Coronary artery (tissue), 2 donors: ENCODE results near the gene MALL.
A peak's percentile ranks its signal among the peaks of the same experiment; 100 is the strongest.

Source experiments
- DNase-seq: peaks from one replicate; pipeline ENCODE4 v3.0.0-alpha.2; 2017; ENCODE audit warnings: low spot score
- H3K27ac ChIP-seq, 2 donors: fragments of 200-600 bp; sonication (generic); one replicate each; pipeline ENCODE4 v1.5.1; 2016 to 2019
- H3K4me3 ChIP-seq: fragments of 200-600 bp; sonication (generic); 2 replicates; pipeline ENCODE4 v1.5.1; 2016; ENCODE audit warnings: mild to moderate bottlenecking, moderate library complexity
- TF ChIP-seq, protein P1 (sequence below): fragments of 200-600 bp; sonication (generic); IDR thresholded peaks from one replicate; pipeline ENCODE4 v1.5.1; 2019; ENCODE audit warnings: antibody characterized with exemption

Gene MALL

DNA sequence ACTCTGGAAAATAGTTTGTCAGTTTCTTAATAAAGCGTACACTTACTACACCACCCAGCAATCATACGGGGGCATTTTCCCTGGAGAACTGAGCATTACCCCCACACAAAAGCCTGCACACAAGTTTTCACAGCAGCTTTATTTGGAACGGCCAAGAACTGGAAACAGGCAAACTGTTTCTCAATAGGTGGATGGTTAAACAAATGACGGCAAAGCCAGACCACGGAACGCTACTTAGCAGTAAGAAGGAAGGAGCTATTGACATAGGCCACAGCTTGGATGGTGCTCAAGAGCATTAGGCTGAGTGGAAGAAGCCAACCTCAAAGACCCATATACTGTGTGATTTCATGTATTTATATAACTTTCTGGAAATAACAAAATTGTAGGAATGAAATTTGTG lies 9.0 kb downstream of the MALL start:
- DNase-seq: no peak
- Histone ChIP-seq H3K4me3 (no peak overlapping the region), H3K27ac (no peak overlapping the region)
- TF ChIP-seq, protein P1, sequence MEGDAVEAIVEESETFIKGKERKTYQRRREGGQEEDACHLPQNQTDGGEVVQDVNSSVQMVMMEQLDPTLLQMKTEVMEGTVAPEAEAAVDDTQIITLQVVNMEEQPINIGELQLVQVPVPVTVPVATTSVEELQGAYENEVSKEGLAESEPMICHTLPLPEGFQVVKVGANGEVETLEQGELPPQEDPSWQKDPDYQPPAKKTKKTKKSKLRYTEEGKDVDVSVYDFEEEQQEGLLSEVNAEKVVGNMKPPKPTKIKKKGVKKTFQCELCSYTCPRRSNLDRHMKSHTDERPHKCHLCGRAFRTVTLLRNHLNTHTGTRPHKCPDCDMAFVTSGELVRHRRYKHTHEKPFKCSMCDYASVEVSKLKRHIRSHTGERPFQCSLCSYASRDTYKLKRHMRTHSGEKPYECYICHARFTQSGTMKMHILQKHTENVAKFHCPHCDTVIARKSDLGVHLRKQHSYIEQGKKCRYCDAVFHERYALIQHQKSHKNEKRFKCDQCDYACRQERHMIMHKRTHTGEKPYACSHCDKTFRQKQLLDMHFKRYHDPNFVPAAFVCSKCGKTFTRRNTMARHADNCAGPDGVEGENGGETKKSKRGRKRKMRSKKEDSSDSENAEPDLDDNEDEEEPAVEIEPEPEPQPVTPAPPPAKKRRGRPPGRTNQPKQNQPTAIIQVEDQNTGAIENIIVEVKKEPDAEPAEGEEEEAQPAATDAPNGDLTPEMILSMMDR: no peak

DNA sequence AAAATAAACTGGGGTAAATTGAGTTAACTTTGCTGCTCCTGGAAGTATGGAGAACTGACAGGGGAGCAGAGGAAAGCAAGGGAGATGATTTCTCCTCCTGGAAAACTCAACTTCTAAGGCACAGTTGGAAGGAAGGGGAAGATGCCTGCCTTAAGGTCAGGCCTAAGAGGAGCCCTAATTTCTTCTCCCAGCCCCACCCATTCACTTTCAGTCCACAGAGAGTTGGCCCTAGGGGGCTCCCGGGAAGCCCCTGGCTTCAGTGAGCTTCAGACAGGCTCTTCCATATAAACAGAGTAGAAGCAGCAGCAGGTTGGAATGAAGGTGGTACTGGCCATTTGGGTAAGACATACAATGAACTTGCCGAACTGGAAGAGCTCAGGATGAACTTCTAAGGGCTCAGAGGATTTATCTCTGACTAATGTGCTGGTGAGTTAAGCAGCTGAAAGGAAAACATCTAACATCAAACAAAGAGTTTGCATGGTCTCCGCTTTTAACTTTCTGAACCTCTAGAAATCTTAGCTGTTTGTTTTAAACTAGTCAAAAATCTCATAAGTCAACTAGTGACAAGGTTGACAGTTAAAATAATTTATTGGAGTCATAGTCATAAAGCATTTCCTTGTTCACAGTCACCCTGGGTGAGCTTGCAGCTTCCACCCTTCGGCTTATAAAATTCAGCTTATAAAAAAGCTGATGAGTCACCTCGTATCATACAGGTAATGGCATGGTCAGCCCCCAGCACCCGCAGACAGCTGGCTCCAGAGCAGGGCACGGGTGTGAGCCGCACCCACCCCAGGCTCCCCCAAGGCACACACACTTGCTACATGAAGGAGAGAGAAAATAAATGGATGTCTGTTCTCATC lies 9.8 kb downstream of the MALL start:
- TF ChIP-seq, protein P1: no peak
- H3K4me3 ChIP-seq: no peak overlapping the region
- no peak for DNase-seq
- H3K27ac ChIP-seq: peak overlapping the region in 1 of 2 donors; percentile 9

DNA sequence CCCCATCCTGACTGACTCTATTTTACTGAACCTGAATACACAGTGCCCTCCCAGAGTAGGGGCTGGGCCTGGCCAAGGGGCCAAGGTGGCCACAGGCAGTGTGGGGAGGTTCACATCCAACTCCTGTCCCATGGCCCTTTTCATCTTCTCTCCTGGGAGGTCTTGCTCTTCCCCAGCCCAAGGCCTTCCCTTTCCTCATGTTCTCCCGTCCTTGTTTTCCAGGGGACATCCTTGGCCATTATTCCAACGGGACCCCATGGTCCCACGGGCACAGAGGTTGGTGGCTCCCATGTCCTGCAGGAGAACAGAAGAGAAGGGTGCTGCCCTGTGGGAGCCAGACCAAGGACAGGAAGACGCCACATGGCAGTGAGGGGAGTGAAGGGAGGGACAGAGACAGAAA lies 10.4 kb downstream of the MALL start:
- no peak overlapping the region for H3K27ac ChIP-seq
- no peak overlapping the region for H3K4me3 ChIP-seq
- TF ChIP-seq, protein P1: no peak
- no peak for DNase-seq

DNA sequence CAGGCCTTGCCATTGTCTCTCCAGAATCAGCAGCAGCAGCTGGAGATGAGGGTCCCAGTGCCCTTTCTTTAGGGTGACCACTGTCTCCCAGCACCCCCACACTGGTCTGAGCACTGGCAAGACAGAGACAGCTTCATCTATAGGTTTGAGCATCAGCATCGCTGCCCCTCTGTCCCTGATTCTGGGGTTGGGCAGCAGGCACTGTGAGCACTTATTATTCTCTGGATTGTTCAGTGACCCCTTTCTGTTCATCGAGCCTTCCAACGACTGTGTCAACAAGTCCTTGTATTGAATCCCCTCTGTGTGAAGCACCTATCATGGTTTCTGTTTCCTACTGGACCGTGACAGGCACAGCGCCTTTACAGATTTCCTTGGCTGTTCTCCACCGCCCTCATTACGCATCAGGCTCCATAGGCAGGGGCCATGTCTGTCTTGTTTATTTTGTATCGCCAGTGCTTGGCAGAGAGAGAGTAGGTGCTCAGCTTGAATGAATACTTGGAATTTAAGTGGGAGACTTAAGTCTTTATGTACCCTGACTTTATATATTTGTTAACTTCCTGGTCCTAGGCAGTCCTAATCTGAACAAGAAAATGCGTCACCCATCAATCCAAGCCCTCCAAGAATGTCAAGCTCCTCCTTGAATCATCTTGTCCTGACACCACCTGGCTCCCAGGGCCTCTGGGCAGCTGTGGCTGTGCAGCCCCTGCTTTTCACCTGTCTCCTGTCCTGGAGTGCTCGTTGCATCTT lies 11.4 kb downstream of the MALL start:
- no peak for DNase-seq
- Histone ChIP-seq H3K27ac (no peak overlapping the region), H3K4me3 (no peak overlapping the region)
- TF ChIP-seq, protein P1: no peak

DNA sequence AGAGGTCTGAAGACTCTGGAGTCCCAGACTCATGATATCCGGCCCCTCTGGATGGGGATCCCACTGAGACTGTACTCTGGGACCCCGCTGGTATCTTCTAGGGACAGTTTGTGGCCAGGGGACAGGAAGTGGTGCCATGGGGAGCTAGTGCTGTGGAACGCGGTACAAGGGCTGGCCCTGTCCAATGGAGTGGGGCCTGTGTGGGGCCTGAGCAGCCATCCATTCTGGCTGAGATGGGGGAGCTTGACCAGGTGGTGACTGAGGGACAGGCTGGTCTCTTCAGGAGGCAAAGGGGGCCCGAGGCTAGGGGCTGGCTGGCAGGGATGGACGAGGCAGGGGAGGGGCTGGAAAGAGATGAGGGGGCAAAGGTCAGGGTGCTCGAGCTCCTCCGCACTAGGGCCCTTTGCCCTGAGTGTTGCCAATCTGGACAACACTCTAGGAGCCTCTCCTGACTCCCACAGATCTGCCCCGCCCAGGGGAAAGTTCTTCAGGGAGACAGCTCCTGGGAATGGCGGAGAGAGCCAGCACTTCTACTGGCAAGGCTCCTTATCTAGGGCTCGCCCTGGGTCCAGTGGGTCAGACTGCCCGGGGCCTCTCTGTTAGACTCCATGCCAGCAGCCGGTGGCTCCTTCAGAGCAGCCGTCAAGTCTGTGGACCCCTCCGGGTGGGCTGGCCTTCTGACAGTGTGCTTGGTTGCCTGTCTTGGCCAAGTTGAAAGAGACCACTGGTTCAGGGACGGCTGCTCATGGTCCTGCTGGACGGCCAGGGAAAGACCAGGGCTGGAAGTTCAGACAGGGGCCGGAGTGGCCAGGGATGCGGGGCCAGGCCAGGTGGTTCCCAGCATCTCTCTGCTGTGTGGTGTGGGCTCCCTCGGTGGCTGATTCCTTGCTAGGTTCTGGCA lies 12.3 kb downstream of the MALL start:
- Histone ChIP-seq H3K27ac (peak overlapping the region; percentile 91), H3K4me3 (no peak overlapping the region)
- DNase-seq: peak; percentile 66
- TF ChIP-seq, protein P1: no peak

DNA sequence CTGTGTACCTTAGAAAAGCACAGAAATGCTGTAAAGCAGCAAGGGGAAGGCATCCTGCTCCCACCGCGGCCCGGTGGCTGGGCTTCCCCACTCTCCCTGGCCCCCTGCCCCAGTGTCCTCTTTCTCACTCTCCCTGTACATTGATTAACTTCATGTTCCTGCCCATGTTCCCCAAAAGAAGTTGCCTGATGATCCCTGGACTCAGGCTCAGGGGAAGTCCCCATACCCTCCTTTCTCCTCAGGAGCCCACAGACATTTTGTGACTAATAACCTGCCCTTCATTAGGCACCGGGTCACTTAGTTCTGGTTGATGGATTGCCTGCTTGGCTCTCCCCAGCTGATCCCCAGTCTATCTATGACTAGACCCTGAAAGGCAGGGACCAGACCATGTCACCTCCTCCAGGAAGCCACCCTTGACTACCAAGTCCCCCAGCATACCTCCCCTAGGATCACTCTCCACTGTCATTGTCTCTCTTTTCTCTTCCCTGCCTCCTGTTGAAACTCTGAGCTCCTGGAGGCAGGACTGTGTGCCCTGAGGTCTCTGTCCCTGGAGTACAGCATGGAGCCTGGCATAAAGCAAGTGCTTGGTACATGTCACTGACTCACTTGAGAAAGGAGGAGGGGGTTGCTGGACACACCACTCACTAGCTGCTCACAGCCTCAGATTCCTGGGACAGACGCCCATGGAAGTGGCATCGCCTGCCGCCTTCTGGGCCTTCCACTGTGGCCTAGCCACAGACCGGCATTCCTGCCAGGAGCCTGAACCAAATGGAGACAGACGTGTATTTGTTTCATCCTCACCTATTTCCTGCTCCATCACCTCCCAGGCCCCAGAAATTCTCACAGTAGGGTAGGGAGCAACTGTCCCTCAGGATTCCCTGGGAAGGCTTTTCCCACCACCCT lies 13.5 kb downstream of the MALL start:
- TF ChIP-seq, protein P1: no peak
- no peak for DNase-seq
- Histone ChIP-seq H3K27ac (peak overlapping the region; percentile 91), H3K4me3 (peak overlapping the region; percentile 45)
